ENCODE data around the gene HMGXB3.

HMGXB3 gene

DNA sequence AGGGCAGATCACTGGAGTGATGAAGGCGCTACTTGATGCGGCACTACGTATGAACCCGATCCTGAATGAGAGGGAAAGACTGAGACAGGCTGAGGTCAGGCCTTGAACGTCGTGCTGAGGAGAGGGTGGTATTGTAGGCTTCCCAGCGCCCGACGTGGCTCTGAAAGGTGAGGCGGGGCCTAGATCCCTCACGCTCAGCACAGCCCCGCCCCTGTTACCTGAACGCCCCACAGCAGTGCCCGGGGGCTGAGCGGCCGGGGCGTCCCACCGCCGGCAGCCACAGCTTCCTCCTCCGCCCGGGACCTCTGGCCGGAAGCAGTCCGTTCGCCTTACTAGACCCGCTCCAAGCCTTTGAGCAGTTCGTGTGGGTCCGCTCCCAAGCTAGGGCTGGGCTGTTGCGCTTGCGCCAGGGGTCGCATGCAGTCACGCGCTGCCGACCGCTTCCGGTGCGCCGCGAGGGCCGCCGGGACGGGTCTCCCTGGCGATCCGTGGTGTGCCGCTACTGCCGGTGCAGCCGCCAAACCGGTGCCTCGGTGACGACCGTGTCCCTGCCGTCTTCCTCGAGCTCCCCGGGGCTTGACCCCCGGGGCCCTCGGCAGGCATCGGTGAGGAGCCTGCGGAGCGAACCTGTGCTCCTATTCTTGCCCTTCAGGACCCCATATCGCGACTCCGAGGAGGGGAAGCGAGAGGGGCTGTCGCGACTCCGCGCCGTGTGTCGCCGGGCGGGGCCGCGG lies at the start of gene HMGXB3, which contains the start of gene TIGD6:
TSS of gene HMGXB3 (plus strand) at position 484 of the 734 bp plus-strand sequence. CDS start 4,114 bp downstream, outside the sequence.
TSS of gene TIGD6 (minus strand) at position 399 of the 734 bp plus-strand sequence. CDS start 4,306 bp downstream, outside the sequence.
- DNase-seq, result peak; percentile 93

DNA sequence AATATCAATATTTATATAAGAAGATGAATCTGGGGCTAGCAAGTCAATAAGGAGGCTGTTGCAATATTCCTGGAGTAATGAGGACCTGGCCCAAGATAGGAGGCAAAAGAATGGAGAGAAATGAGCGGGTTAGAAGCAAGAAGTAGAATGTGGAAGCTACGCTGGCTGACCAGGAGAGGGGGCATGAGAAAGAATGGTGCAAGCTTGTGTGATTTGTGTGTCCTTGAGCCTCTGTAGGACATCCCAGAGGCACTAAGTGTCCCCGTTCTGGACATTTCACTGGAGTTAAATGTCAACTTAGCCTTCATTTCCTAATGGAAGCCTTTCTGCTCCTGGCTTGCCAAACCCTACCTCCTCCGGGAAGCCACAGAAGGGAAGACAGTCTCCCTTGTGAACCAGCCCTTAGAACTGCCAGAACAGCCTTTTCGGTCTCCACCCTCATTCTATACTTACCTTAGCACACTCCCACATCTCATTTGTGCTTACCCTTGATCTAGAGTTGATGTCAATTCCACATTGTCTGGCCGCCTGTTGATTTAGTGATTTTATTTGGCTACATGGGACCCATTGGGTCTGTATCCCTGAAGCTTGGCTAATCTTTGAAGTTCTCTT lies 49.3 kb upstream of the HMGXB3 start:
- DNase-seq, result no peak

DNA sequence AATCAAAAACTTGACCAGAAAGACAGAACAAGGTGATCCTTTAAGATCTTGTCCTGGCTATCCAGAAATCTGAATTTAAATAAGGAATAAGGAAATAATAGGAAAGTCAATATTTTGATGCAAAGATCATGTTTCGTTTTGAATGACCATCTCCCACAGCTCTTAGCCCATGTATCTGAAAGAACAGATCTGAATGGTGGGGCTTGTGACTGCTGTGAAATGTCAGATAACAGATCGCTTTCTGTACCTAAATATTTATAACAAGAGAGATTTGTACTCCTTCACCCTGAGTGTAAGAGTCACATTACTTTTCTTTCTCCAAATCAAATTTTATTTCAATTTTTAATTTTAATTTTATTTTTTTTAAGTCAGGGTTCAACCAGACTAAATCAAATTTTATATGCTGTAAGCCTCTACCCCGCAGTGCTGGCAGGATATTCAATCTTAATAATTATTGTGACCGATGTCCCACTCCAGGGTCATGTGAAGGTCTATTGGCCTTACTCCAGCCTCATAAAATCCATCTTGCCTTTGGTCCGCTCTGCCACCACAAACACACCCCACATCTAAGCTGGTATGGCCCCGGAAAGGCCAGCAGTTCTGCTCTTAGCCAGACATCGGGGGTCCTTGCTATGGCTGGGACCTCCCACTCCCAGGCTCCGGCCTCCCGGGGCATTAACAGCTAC lies 47.0 kb upstream of the HMGXB3 start:
- no peak for DNase-seq

GRCh38 chr5:149954798-149955197 lies 45.7 kb upstream of the HMGXB3 start:
- no peak for DNase-seq

DNA sequence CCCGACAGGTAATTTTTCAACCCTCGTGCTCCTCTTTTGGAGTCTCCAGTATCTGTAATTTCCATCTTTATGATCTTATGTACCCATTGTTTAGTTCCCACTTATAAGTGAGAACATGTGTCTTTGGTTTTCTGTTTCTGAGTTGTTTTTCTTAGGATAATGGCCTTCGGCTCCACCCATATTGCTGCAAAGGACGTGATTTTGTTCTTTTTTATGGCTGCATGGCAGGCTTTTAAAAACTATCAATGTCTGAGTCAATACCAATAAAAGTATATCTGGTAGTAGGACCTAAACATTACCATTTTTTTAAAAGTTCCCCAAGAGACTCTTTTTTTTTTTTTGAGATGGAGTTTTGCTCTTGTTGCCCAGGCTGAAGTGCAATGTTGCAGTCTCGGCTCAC lies 43.9 kb upstream of the HMGXB3 start:
- DNase-seq, result no peak

- no peak for DNase-seq
Measured at GRCh38 chr5:149957855-149958254, 42.7 kb upstream of the HMGXB3 start.

GRCh38 chr5:149959406-149960236 lies 40.9 kb upstream of the HMGXB3 start:
- peak; percentile 48 for DNase-seq

DNA sequence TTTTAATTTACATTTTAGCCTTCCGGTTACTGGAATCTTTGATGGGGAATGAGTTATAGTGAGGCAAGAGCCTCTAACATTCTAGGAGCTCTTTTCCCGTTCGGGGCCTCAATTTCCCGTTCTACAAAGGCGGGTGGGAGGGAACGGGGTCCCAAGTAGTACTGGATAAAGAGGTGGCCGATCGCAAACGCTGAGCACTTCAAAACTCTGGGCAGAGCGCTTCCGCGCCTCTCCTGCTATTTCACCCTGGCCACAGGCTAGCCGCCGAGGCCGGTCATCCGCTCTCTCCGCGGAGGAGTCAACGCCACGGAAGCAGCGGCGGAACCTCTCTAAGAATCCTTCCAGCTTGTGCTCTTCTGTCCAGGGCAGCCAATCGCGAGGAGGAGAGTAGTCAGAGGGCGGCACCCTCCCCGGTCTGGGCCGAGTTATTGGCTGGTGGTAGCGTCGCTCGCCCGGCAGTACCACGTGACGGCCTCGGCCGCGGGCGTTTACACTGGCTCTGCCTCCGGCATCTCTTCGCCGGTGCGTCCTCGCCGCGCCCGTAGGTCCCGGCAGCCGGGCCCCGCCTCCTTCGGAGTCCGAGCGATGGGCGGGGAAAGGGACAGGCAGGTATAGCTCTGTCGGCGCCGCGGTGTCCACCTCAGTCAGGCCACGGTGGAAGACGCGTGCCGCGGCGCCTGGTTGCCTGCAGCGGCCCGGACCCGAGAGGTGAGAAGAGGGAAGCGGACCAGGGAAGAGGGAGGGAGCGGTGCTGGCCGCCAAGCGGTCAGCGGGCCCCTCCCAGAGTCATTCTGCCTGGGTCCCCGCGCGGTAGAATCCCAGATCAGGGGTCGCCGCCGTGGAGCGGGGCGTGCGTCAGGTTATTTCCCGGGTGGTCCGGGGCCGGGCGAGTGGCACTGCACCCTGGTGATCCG lies 40.0 kb upstream of the HMGXB3 start, which contains the start of gene SLC26A2:
TSS of gene SLC26A2 (plus strand) at position 487 of the 914 bp plus-strand sequence. CDS start 16,895 bp downstream, outside the sequence.
- DNase-seq, result peak; percentile 96

DNA sequence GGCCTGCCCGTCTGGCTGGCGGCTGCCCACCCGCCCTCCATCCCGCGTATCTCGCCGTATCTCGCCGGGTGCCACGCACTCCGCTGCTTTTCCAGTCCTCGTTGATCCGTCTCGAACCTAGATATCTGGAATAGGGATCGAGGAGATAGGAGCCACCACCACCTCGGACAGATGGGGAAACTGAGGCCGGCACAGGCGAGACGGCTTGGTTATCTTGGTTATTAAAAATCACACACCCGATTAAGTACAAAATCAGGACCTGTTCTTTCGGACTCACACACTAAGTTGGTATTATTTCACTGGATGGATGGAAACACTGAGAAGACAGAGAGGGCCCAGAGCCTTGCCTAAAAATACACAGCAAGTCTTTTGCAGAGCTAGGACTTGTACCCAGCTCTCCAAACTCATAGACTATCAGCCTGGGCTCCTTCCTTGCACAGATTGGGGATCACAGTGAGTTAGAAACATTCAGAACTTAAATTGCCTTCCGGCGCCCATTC lies 39.3 kb upstream of the HMGXB3 start:
- no peak for DNase-seq

- DNase-seq, result no peak
Measured at GRCh38 chr5:149961957-149962409, 38.6 kb upstream of the HMGXB3 start.

GRCh38 chr5:149962601-149963300 lies 37.8 kb upstream of the HMGXB3 start:
- no peak for DNase-seq

GRCh38 chr5:149963729-149964128 lies 36.8 kb upstream of the HMGXB3 start:
- DNase-seq, result no peak

DNA sequence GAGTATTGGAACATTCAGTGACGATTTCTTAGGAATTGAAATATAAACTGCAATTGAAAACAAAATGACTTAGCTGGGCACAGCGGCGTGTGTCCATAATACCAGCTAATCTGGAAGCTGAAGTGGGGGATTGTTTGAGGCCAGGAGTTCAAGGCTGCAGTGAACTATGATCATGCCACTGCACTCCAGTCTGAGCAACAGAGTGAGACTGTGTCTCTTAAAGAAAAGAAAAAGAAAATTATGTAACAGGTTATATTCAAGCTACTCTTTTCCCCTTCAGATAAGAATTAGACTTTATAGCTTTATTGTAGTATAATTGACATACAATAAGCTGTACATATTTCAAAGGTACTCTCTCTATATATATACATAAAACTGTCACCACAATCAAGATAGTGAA lies 33.6 kb upstream of the HMGXB3 start:
- no peak for DNase-seq

GRCh38 chr5:149969181-149969930 lies 31.2 kb upstream of the HMGXB3 start:
- DNase-seq, result no peak

- no peak for DNase-seq
Measured at GRCh38 chr5:149975409-149975808, 25.1 kb upstream of the HMGXB3 start.

GRCh38 chr5:149979896-149980295 lies 20.6 kb upstream of the HMGXB3 start:
- DNase-seq, result no peak

- no peak for DNase-seq
Measured at GRCh38 chr5:149981206-149981605, 19.3 kb upstream of the HMGXB3 start.

- no peak for DNase-seq
Measured at GRCh38 chr5:149982505-149982904, 18.0 kb upstream of the HMGXB3 start.

DNA sequence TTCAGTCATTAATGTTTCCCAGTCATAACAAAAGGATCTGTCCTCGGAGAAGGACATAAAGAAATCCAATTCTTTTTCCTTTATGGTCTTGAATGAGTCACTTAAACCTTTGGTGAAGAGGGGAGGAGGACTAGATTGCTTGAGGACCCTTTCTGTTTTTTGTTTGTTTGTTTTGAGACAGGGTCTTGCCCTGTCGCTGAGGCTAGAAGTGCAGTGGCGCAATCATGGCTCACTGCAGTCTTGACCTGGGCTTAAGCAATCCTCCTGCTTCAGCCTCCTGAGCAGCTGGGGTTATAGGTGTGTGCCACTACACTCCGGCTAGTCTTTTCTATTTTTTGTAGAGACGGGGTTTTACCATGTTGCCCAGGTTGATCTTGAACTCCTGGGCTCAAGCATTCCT lies 12.4 kb upstream of the HMGXB3 start:
- no peak for DNase-seq

All from stimulated activated CD4-positive, alpha-beta T cell treated with anti-CD3 and anti-CD28 coated beads, Interleukin-1b, Interleukin-23, amount 100 ng/mL, for 48 hours (primary cell).